HG03108 (cell line): Measurements from ENCODE around the gene SSBP4.

ENCODE experiments used
- ATAC-seq: cut with Tn5 transposase; IDR thresholded peaks from one replicate; pipeline ENCODE4 v1.9.1; 2021; ENCODE audit warnings: moderate library complexity; ENCODE audit not compliant: unreplicated experiment

The SSBP4 gene

GRCh38 chr19:18481505-18482222 is 62.5 kb downstream of the SSBP4 start:
- ATAC-seq: no peak

GRCh38 chr19:18483119-18483890 is 64.1 kb downstream of the SSBP4 start:
- no peak for ATAC-seq
